ENCODE measurements around the gene FGF7.

- TF ChIP-seq CTCF (IDR thresholded peaks at IDR 0.05) (no peak), POLR2A (IDR thresholded peaks at IDR 0.05) (no peak)
Measured at GRCh38 chr15:49507261-49507660, 84.2 kb downstream of the FGF7 start.

Data from Peyer's patch (tissue), 4 donors.